Measurements from ENCODE around the gene SLC2A8.

The SLC2A8 gene

DNA sequence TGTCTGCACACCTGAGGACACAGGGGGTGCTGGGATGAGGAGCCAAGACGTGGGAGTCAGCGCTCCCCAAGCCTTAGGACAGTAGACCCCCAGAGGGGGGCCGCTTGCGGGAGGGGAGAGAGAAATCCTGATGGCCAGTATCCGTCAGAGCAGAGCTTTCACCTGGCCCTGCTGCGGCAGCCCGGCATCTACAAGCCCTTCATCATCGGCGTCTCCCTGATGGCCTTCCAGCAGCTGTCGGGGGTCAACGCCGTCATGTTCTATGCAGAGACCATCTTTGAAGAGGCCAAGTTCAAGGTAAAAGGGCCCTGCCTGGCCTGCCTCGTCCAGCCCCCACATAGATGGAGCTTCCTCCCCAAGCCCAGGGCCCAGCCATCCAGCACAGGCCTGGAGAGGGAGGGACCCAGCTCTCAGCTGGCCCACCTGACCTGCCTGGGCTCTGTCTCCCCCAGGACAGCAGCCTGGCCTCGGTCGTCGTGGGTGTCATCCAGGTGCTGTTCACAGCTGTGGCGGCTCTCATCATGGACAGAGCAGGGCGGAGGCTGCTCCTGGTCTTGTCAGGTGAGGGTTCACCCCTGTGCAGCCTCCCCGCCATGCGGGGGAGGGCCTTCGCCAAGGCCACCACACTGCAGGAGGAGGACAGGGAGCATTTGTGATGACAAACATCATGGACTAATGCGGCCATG is 6.7 kb downstream of the SLC2A8 start:
- H3K27ac ChIP-seq (ENCODE audit: low read length) = no peak overlapping the region
- TF ChIP-seq EZH2 (optimal IDR thresholded peaks at IDR 0.05; ENCODE audit: low read depth, low read length) (no peak), EZH2phosphoT487 (IDR thresholded peaks at IDR 0.05; ENCODE audit: low read length) (no peak)
- TF ChIP-seq, protein P1, sequence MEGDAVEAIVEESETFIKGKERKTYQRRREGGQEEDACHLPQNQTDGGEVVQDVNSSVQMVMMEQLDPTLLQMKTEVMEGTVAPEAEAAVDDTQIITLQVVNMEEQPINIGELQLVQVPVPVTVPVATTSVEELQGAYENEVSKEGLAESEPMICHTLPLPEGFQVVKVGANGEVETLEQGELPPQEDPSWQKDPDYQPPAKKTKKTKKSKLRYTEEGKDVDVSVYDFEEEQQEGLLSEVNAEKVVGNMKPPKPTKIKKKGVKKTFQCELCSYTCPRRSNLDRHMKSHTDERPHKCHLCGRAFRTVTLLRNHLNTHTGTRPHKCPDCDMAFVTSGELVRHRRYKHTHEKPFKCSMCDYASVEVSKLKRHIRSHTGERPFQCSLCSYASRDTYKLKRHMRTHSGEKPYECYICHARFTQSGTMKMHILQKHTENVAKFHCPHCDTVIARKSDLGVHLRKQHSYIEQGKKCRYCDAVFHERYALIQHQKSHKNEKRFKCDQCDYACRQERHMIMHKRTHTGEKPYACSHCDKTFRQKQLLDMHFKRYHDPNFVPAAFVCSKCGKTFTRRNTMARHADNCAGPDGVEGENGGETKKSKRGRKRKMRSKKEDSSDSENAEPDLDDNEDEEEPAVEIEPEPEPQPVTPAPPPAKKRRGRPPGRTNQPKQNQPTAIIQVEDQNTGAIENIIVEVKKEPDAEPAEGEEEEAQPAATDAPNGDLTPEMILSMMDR (IDR thresholded peaks at IDR 0.05; ENCODE audit: low read length) = no peak
- H3K79me2 ChIP-seq (ENCODE audit: low read length) = peaks cover 2% of the 10 kb centered on the region
- H3K27me3 ChIP-seq (replicated peaks; ENCODE audit: insufficient read depth, low read length) = no peaks in the 10 kb centered on the region
- no peaks in the 10 kb centered on the region for H4K20me1 ChIP-seq (ENCODE audit: insufficient read depth, low read length)
- H3K4me3 ChIP-seq (ENCODE audit: low read length) = no peak overlapping the region
- no peaks in the 10 kb centered on the region for H3K36me3 ChIP-seq (replicated peaks; ENCODE audit: insufficient read depth, low read length)
- no peaks in the 10 kb centered on the region for H3K9me3 ChIP-seq (replicated peaks; ENCODE audit: insufficient read depth, low read length)
- DNase-seq = no peak
- H3F3A ChIP-seq (ENCODE audit: insufficient read depth, low read length) = no peaks in the 10 kb centered on the region
- no peaks in the 10 kb centered on the region for H3K9me2 ChIP-seq (replicated peaks; ENCODE audit: insufficient read depth, low read length)
- H3K4me1 ChIP-seq (ENCODE audit: low read length) = no peaks in the 10 kb centered on the region
- H2AFZ ChIP-seq (ENCODE audit: low read length) = no peak overlapping the region
- no peak overlapping the region for H3K9ac ChIP-seq (ENCODE audit: low read length)
- H3K4me2 ChIP-seq (ENCODE audit: low read depth, low read length) = no peak overlapping the region

GRCh38 chr9:127404631-127405030 is 7.7 kb downstream of the SLC2A8 start:
- Histone ChIP-seq H4K20me1 (ENCODE audit: insufficient read depth, low read length) (no peaks in the 10 kb centered on the region), H2AFZ (ENCODE audit: low read length) (no peak overlapping the region), H3K27ac (ENCODE audit: low read length) (no peak overlapping the region), H3K36me3 (replicated peaks; ENCODE audit: insufficient read depth, low read length) (no peaks in the 10 kb centered on the region), H3K4me1 (ENCODE audit: low read length) (no peaks in the 10 kb centered on the region), H3K9ac (ENCODE audit: low read length) (no peak overlapping the region), H3F3A (ENCODE audit: insufficient read depth, low read length) (no peaks in the 10 kb centered on the region), H3K4me3 (ENCODE audit: low read length) (no peak overlapping the region), H3K9me3 (replicated peaks; ENCODE audit: insufficient read depth, low read length) (no peaks in the 10 kb centered on the region), H3K27me3 (replicated peaks; ENCODE audit: insufficient read depth, low read length) (no peaks in the 10 kb centered on the region), H3K79me2 (ENCODE audit: low read length) (no peaks in the 10 kb centered on the region), H3K9me2 (replicated peaks; ENCODE audit: insufficient read depth, low read length) (no peaks in the 10 kb centered on the region), H3K4me2 (ENCODE audit: low read depth, low read length) (no peak overlapping the region)
- TF ChIP-seq EZH2 (optimal IDR thresholded peaks at IDR 0.05; ENCODE audit: low read depth, low read length) (no peak), EZH2phosphoT487 (IDR thresholded peaks at IDR 0.05; ENCODE audit: low read length) (no peak)
- TF ChIP-seq, protein P1 (IDR thresholded peaks at IDR 0.05; ENCODE audit: low read length) = no peak
- DNase-seq = no peak

- Histone ChIP-seq H3K4me2 (ENCODE audit: low read depth, low read length) (no peak overlapping the region), H3K4me3 (ENCODE audit: low read length) (no peak overlapping the region), H3K9me3 (replicated peaks; ENCODE audit: insufficient read depth, low read length) (no peaks in the 10 kb centered on the region), H3K27me3 (replicated peaks; ENCODE audit: insufficient read depth, low read length) (no peaks in the 10 kb centered on the region), H3K4me1 (ENCODE audit: low read length) (no peaks in the 10 kb centered on the region), H3K79me2 (ENCODE audit: low read length) (no peaks in the 10 kb centered on the region), H3K9ac (ENCODE audit: low read length) (no peak overlapping the region), H3K9me2 (replicated peaks; ENCODE audit: insufficient read depth, low read length) (no peaks in the 10 kb centered on the region), H4K20me1 (ENCODE audit: insufficient read depth, low read length) (no peaks in the 10 kb centered on the region), H3K27ac (ENCODE audit: low read length) (no peak overlapping the region), H3K36me3 (replicated peaks; ENCODE audit: insufficient read depth, low read length) (no peaks in the 10 kb centered on the region), H2AFZ (ENCODE audit: low read length) (no peak overlapping the region), H3F3A (ENCODE audit: insufficient read depth, low read length) (no peaks in the 10 kb centered on the region)
- TF ChIP-seq, protein P1 (IDR thresholded peaks at IDR 0.05; ENCODE audit: low read length) = no peak
- TF ChIP-seq EZH2 (optimal IDR thresholded peaks at IDR 0.05; ENCODE audit: low read depth, low read length) (no peak), EZH2phosphoT487 (IDR thresholded peaks at IDR 0.05; ENCODE audit: low read length) (no peak)
- DNase-seq = no peak
These were observed 8.6 kb downstream of the SLC2A8 start for GRCh38 chr9:127405344-127406125.

Data from MM.1S (cell line).